Measurements from ENCODE around the gene CACNA2D1.

The CACNA2D1 gene

DNA sequence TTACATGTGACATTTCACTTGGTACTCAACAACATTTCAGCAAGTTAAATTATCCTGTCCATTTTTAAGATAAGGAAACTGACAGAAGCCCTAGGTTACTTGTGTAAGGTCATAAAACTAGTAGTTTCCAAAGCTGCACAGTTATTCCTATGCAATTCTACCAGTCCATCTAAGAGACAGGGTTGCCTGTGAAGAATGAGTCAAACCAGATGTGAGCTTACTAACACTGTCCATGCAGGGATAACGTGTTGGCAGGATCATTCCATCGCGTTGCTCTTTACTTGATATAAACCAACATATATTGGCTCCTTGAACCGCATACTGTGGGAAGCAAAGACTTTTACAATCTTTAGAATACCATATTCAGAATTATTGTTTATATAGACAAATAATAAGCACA is 392.8 kb downstream of the CACNA2D1 start:
- Histone ChIP-seq H3K27ac (ENCODE audit: low read depth, low read length) (peak overlapping the region; percentile 71), H3K36me3 (ENCODE audit: control insufficient read depth, insufficient read depth, low read length) (no peaks in the 10 kb centered on the region), H3K9ac (ENCODE audit: low read length) (no peak overlapping the region), H3K4me1 (ENCODE audit: control insufficient read depth, insufficient read depth, low read length) (peaks cover 11% of the 10 kb centered on the region), H3K4me3 (ENCODE audit: low read length) (no peak overlapping the region), H3K27me3 (ENCODE audit: control insufficient read depth, insufficient read depth, low read length) (no peaks in the 10 kb centered on the region)

- Histone ChIP-seq H3K27me3 (ENCODE audit: control insufficient read depth, insufficient read depth, low read length) (no peaks in the 10 kb centered on the region), H3K27ac (ENCODE audit: low read depth, low read length) (peak overlapping the region; percentile 71), H3K9ac (ENCODE audit: low read length) (no peak overlapping the region), H3K4me3 (ENCODE audit: low read length) (no peak overlapping the region), H3K36me3 (ENCODE audit: control insufficient read depth, insufficient read depth, low read length) (no peaks in the 10 kb centered on the region), H3K4me1 (ENCODE audit: control insufficient read depth, insufficient read depth, low read length) (peaks cover 11% of the 10 kb centered on the region)
Observed at GRCh38 chr7:82049891-82050533, 393.6 kb downstream of the CACNA2D1 start.

- no peaks in the 10 kb centered on the region for H3K27me3 ChIP-seq (ENCODE audit: control insufficient read depth, insufficient read depth, low read length)
- peaks cover 11% of the 10 kb centered on the region for H3K4me1 ChIP-seq (ENCODE audit: control insufficient read depth, insufficient read depth, low read length)
- H3K27ac ChIP-seq (ENCODE audit: low read depth, low read length), result peak overlapping the region; percentile 71
- H3K4me3 ChIP-seq (ENCODE audit: low read length), result no peak overlapping the region
- no peak overlapping the region for H3K9ac ChIP-seq (ENCODE audit: low read length)
- no peaks in the 10 kb centered on the region for H3K36me3 ChIP-seq (ENCODE audit: control insufficient read depth, insufficient read depth, low read length)
Observed at GRCh38 chr7:82049442-82049841, 394.1 kb downstream of the CACNA2D1 start.

GRCh38 chr7:82044497-82045080 is 399.0 kb downstream of the CACNA2D1 start:
- no peaks in the 10 kb centered on the region for H3K27me3 ChIP-seq (ENCODE audit: control insufficient read depth, insufficient read depth, low read length)
- peaks cover 2% of the 10 kb centered on the region for H3K4me1 ChIP-seq (ENCODE audit: control insufficient read depth, insufficient read depth, low read length)
- H3K27ac ChIP-seq (ENCODE audit: low read depth, low read length), result no peak overlapping the region
- H3K36me3 ChIP-seq (ENCODE audit: control insufficient read depth, insufficient read depth, low read length), result no peaks in the 10 kb centered on the region
- H3K9ac ChIP-seq (ENCODE audit: low read length), result no peak overlapping the region
- no peak overlapping the region for H3K4me3 ChIP-seq (ENCODE audit: low read length)

DNA sequence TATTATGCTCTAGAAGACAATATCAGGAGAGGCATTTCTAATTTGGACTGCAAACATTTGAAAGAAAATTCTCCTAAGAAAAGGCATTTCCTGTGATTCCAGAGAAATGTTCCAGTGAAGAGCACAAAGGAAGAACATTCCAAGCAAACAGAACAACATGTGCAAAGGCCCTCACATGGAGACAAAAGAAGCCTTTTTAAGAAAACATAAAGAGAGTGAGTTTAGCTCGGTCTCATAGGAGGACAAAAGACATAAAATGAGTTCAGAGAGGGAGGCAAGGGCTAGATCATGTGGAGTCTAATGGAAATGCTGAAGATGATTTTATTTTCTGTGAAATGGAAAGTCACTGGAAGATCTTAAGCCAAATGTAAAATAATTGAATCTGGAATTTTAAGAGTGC is 404.0 kb downstream of the CACNA2D1 start:
- no peak overlapping the region for H3K4me3 ChIP-seq (ENCODE audit: low read length)
- H3K27me3 ChIP-seq (ENCODE audit: control insufficient read depth, insufficient read depth, low read length), result no peaks in the 10 kb centered on the region
- no peaks in the 10 kb centered on the region for H3K4me1 ChIP-seq (ENCODE audit: control insufficient read depth, insufficient read depth, low read length)
- no peaks in the 10 kb centered on the region for H3K36me3 ChIP-seq (ENCODE audit: control insufficient read depth, insufficient read depth, low read length)
- no peak overlapping the region for H3K27ac ChIP-seq (ENCODE audit: low read depth, low read length)
- H3K9ac ChIP-seq (ENCODE audit: low read length), result no peak overlapping the region

DNA sequence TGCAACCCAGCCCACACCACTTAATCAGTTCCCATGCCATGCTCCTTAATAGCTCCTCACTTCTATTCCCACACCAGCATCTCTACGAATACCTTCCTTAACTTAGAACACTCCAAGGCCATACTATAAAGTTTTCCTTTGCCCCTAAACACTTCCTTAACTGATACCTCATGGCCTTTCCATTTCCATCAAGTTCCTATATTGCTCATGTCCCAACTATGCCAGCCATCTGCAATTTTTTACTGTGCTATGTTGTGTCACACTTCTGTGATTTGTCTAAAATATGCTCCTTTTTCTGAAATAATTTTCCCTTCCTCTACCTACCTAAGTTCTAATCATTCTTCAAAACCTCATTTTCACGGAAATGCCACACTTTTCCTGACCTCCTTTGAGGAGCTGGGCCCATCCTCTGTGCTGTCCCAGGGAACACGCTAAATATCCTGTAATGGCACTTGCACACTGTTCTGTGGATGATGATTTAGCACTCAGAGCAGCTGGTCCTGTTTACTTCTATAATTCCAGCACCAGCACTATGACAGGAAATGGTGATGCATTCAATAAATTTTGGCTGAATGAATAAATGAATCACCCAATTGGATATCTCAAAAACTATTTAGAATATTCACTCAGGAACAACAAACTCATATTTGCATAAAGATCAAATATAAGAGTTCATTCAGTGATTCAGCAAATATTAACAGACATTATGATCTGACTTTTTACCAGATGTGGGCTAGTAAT is 407.3 kb downstream of the CACNA2D1 start:
- Histone ChIP-seq H3K4me1 (ENCODE audit: control insufficient read depth, insufficient read depth, low read length) (no peaks in the 10 kb centered on the region), H3K4me3 (ENCODE audit: low read length) (no peak overlapping the region), H3K27me3 (ENCODE audit: control insufficient read depth, insufficient read depth, low read length) (no peaks in the 10 kb centered on the region), H3K36me3 (ENCODE audit: control insufficient read depth, insufficient read depth, low read length) (no peaks in the 10 kb centered on the region), H3K27ac (ENCODE audit: low read depth, low read length) (no peak overlapping the region), H3K9ac (ENCODE audit: low read length) (no peak overlapping the region)

DNA sequence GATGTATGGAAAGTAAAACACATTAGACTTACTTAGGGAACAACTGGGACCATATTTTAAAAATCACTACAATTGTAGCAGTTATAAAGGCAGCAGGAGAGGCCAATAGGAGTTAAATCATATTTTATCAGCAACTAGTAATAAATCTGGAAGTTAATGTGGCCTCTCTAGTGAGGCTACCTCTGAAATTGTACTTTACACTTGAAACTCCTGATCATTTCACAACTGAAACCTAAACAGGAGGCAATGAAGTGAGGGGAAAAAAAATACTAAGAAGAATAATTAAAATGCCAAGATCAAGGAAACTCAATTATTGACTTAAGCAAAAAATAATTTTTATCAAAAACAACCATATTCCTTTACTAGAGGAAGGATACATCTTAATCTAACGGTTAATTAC is 408.1 kb downstream of the CACNA2D1 start:
- no peaks in the 10 kb centered on the region for H3K27me3 ChIP-seq (ENCODE audit: control insufficient read depth, insufficient read depth, low read length)
- no peak overlapping the region for H3K4me3 ChIP-seq (ENCODE audit: low read length)
- no peak overlapping the region for H3K27ac ChIP-seq (ENCODE audit: low read depth, low read length)
- H3K9ac ChIP-seq (ENCODE audit: low read length), result no peak overlapping the region
- H3K36me3 ChIP-seq (ENCODE audit: control insufficient read depth, insufficient read depth, low read length), result no peaks in the 10 kb centered on the region
- H3K4me1 ChIP-seq (ENCODE audit: control insufficient read depth, insufficient read depth, low read length), result no peaks in the 10 kb centered on the region

- no peak overlapping the region for H3K4me3 ChIP-seq (ENCODE audit: low read length)
- no peaks in the 10 kb centered on the region for H3K4me1 ChIP-seq (ENCODE audit: control insufficient read depth, insufficient read depth, low read length)
- no peaks in the 10 kb centered on the region for H3K36me3 ChIP-seq (ENCODE audit: control insufficient read depth, insufficient read depth, low read length)
- no peak overlapping the region for H3K27ac ChIP-seq (ENCODE audit: low read depth, low read length)
- no peaks in the 10 kb centered on the region for H3K27me3 ChIP-seq (ENCODE audit: control insufficient read depth, insufficient read depth, low read length)
- no peak overlapping the region for H3K9ac ChIP-seq (ENCODE audit: low read length)
Observed at GRCh38 chr7:82032901-82033300, 410.7 kb downstream of the CACNA2D1 start.

DNA sequence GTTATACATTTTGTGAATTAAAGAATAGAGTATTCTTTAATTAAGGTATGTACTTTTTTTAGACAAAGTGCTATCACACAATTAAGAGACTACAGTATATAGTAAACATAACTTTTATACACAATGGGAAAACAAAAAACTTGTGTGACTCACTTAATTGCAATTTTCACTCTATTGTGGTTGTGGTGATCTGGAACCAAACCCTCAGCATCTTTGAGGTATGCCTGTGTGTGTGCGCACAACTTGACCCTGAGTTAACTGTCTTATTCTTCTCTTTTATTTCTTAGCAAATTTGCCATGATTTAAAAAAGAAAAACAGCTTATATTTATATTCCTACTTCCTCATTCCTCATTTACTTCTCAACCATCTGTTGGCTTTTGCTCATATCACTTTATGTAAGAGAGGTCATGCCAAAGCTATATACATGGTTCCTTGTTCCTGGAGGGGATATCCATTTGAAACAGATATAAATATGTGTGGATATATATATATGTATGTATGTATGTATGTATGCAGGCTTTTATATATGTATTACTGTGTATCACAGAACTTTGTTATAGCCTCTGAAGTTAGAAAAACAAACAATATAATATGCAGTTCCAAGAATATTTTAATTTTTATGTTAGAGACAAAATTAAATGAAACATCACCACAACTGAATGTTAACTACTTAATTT is 414.2 kb downstream of the CACNA2D1 start:
- H3K9ac ChIP-seq (ENCODE audit: low read length), result no peak overlapping the region
- no peak overlapping the region for H3K4me3 ChIP-seq (ENCODE audit: low read length)
- no peak overlapping the region for H3K27ac ChIP-seq (ENCODE audit: low read depth, low read length)
- no peaks in the 10 kb centered on the region for H3K27me3 ChIP-seq (ENCODE audit: control insufficient read depth, insufficient read depth, low read length)
- no peaks in the 10 kb centered on the region for H3K4me1 ChIP-seq (ENCODE audit: control insufficient read depth, insufficient read depth, low read length)
- H3K36me3 ChIP-seq (ENCODE audit: control insufficient read depth, insufficient read depth, low read length), result no peaks in the 10 kb centered on the region

DNA sequence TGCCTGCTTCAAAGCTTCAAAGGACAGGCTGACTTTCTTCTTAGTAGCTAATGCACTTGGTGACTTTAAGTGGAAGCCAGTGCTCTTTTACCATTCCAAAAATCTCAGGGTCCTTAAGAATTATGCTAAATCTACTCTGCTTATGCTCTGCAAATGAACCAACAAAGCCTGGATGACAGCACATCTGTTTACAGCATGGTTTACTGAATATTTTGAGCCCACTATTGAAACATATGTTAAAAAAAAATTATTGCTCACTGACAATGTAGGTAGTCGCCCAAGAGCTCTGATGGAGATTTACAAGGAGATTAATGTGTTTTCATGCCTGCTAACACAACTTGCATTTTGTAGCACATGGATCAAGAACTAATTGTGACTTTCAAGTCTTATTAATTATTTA is 415.5 kb downstream of the CACNA2D1 start:
- H3K4me3 ChIP-seq (ENCODE audit: low read length), result no peak overlapping the region
- no peaks in the 10 kb centered on the region for H3K4me1 ChIP-seq (ENCODE audit: control insufficient read depth, insufficient read depth, low read length)
- H3K27ac ChIP-seq (ENCODE audit: low read depth, low read length), result no peak overlapping the region
- H3K36me3 ChIP-seq (ENCODE audit: control insufficient read depth, insufficient read depth, low read length), result no peaks in the 10 kb centered on the region
- H3K27me3 ChIP-seq (ENCODE audit: control insufficient read depth, insufficient read depth, low read length), result no peaks in the 10 kb centered on the region
- no peak overlapping the region for H3K9ac ChIP-seq (ENCODE audit: low read length)

DNA sequence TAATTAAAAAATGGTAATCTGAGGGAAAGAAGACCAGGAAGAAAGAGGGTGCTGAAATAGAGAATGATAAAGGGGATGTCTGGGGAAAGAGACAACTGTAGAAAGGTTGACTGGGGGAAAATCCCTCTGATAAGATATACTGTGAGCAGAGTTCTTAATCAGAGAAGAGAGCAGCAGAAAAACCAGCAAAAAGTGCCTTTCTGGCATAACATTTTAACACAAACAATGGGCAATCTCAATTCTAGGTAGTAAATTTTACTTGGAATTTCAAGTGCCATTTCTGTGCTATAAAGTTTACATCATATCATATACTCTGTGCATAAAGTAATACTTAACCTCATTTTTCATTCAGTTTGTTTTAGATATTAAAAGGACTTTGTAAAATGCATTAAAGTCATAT is 421.9 kb downstream of the CACNA2D1 start:
- H3K27me3 ChIP-seq (ENCODE audit: control insufficient read depth, insufficient read depth, low read length), result no peaks in the 10 kb centered on the region
- no peaks in the 10 kb centered on the region for H3K4me1 ChIP-seq (ENCODE audit: control insufficient read depth, insufficient read depth, low read length)
- no peak overlapping the region for H3K9ac ChIP-seq (ENCODE audit: low read length)
- H3K4me3 ChIP-seq (ENCODE audit: low read length), result no peak overlapping the region
- H3K27ac ChIP-seq (ENCODE audit: low read depth, low read length), result no peak overlapping the region
- H3K36me3 ChIP-seq (ENCODE audit: control insufficient read depth, insufficient read depth, low read length), result no peaks in the 10 kb centered on the region

DNA sequence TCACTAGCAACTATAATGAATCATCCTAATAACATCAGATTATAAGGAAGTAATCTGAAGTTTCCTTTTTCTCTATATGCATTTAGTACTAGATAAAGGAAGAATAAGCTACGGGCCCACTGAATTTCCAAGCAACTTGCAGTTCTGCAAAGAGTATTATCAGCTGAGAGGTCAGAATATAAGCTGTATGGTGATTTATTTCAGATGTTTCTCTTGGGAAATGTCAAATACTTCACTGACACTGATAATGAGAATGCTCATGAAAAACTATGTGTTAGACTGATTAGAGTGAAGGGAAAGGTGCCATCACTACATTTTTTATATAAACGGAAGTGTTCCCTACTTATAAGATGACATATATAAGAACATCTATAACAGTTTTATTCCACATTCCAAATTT is 422.5 kb downstream of the CACNA2D1 start:
- Histone ChIP-seq H3K4me1 (ENCODE audit: control insufficient read depth, insufficient read depth, low read length) (no peaks in the 10 kb centered on the region), H3K27ac (ENCODE audit: low read depth, low read length) (no peak overlapping the region), H3K9ac (ENCODE audit: low read length) (no peak overlapping the region), H3K27me3 (ENCODE audit: control insufficient read depth, insufficient read depth, low read length) (no peaks in the 10 kb centered on the region), H3K36me3 (ENCODE audit: control insufficient read depth, insufficient read depth, low read length) (no peaks in the 10 kb centered on the region), H3K4me3 (ENCODE audit: low read length) (no peak overlapping the region)
